GM21717 (cell line): ENCODE data around the gene SPATA20.

Experiments used
- ATAC-seq: cut with Tn5 transposase; IDR thresholded peaks from one replicate; pipeline ENCODE4 v1.9.1; 2021; ENCODE audit warnings: mild to moderate bottlenecking, moderate library complexity; ENCODE audit not compliant: unreplicated experiment

The SPATA20 gene

DNA sequence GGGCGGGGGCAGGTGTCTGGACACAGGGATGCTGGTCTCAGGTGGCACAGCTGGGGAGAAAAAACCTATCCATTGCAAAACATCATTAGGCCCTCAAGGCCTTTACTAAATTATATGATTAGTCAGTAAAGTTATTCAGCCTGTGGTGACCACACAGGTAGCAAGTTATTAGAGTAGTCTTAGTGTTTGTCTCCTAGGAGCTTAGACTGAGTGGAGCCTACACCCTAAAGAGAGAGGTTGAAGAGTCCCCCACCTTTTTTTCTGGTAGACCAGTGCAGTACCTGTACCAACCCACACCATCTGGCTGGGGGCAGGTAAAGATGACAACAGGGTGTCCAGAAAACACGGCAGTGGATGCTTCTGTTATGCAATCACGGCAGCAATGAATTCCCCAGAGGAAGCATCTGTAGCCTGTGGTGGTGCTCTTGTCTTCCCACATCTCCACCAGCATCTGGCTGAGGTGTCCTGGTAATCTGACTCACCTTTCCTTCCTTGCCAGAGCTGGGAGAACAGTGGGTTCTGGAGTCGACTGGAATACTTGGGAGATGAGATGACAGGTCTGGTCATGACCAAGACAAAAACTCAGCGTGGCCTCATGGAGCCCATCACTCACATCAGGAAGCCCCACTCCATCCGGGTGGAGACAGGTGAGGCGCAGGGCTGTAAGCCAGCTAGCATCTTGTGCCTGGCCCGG is 27.7 kb upstream of the SPATA20 start:
- ATAC-seq: no peak

DNA sequence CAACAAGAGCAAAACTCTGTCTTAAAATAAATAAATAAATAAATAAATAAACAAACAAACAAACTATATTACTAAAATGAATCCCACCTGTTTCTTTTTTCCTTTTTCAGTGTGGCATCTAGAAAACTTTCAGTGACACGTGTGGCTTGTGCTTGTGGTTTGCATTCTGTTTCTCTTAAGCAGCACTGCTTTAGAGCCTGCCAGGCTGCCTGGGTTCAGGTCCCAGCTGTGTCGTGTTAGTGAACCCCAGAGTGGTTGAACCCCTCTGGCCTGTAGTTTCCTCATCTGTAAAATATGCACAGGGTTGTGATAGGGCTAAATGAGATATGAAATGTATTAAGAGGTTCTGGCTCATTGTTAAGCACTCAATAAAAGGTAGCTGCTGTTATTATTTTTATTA is 26.5 kb upstream of the SPATA20 start:
- no peak for ATAC-seq

DNA sequence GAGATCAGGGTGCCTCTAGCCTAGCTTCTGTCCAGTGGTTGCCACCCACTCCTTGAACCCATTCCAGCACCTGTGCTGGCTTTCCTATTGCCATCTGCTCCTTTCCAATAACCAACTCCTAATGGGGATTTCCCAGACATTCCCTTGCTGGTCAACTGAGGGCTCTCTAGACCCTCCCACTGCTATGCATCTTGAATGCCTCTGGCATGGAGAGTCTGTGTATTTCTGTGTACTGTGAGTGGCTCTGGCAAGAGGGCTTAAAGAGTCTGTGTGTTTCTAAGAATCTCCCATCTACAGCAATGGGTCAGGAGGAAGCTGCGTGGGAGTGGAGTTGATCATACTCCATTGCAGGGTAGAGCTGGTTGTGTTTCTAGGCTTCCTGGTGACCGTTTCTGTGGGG is 25.5 kb upstream of the SPATA20 start:
- ATAC-seq: no peak

DNA sequence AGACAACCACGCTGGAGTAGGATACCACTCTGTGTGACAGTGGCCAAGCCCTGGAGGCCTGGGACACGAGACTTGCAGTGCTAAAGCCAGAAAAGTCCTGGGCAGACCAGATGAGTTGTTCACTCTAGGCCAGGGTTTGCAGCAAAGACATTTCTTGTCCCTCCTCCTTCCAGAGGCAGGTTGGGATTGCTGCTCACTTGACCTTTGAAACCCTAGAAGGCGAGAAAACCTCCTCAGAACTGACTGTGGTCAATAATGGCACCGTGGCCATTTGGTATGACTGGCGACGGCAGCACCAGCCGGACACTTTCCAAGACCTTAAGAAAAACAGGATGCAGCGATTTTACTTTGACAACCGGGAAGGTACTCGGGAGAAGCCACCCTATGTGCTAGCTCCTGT is 24.2 kb upstream of the SPATA20 start:
- no peak for ATAC-seq

DNA sequence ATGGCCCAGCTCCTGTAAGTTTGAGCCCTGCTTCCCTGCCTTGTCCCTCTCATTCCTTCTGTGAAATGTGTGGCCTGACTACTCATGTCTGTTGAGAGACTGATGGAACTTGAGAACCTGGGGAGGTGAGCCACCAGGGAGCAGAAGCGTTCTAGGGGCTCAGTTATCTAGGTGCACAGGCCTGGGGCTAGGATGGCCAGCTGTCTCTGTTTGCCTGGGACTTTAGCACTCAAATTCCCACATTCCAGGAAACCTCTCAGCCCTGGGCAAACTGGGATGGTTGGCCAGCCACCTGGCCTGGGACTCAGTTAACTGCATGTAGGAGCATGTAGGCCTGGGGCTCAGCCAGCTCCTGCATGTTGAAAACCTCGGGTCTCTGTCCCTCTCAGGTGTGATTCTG is 23.8 kb upstream of the SPATA20 start:
- ATAC-seq: no peak

DNA sequence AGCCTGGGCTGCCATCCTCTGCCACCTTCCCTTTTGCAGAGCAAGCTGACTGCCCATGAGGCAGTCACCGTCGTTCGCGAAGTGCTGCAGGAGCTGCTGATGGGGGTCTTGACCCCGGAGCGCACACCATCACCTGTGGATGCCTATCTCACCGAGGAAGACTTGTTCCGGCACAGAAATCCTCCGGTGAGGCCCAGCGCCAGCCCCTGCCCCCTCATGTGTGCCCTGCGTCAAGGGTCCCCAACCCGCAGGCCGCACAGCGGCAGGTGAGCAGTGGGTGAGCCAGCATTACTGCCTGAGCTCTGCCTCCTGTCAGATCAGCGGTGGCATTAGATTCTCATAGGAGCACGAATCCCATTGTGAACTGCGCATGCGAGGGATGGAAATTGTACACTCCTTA is 22.1 kb upstream of the SPATA20 start:
- no peak for ATAC-seq

DNA sequence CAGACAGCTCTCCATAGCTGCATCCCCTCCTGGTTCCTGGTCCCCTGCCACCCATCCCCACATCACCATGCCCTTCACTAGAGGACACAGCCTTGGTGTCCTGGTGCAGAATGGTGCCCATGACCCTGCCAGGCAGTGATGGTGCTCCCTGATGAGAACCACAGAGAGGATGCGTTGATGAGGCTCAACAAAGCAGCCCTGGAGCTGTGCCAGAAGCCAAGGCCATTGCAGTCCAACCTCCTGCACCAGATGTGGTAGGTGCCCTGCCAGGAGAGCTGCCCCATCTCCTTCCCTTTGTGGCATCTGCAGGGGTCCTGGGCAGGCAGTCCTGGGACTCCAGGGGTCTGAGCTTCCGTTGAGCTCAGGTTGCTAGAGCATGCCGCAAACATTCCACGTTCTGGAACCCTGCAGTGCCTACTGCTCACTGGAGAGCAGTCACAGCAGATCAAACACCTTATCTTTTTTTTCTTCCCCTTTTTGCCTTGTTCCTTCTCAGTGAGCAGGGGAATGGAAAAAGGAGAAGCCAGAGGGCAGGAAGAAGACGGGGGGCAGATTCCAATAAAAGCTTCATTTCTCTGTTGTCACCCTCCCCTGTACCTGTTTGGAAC is 19.7 kb upstream of the SPATA20 start:
- ATAC-seq: no peak

DNA sequence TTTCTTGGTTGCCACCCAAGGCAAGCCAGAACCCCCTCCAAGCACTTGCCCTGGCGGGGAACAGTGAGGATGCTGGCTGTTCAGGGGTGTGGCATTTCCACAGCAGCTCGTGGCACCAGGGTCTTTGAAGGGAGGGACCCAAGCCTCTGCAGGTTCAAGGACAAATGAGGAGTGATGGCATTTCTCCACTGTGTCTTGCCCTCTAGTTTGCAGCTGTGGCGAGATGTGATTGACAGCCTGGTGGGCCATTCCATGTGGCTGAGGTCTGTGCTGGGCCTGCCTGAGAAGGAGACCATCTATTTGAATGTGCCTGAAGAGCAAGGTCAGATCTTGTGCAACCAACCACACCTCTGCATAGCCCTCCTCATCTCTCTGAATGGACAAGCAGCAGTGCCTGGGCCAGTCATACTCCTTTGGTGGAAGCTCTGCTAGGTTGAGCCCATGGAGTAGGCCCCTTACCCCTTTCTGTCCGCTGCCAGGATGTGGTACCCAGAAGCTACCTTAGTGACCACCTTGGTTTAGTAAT is 19.0 kb upstream of the SPATA20 start:
- no peak for ATAC-seq

DNA sequence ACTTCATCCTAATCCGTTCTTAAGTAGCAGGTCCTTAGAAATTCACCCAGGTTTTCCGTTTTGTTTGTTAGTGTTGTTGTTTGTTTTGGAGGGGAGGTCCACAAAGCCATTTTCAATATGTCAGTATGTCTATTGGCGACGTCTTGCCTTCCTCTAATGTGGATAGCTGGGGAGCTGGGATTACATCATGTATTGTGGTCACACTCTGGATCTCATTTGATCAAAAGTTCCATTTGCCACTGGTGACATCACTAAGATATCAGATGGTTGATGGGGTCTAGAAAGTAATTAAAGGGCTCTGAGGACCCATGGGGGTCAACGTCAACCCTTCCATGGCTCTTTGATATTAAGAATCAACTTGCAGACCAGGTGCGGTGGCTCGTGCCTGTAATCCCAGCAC is 17.1 kb upstream of the SPATA20 start:
- no peak for ATAC-seq

DNA sequence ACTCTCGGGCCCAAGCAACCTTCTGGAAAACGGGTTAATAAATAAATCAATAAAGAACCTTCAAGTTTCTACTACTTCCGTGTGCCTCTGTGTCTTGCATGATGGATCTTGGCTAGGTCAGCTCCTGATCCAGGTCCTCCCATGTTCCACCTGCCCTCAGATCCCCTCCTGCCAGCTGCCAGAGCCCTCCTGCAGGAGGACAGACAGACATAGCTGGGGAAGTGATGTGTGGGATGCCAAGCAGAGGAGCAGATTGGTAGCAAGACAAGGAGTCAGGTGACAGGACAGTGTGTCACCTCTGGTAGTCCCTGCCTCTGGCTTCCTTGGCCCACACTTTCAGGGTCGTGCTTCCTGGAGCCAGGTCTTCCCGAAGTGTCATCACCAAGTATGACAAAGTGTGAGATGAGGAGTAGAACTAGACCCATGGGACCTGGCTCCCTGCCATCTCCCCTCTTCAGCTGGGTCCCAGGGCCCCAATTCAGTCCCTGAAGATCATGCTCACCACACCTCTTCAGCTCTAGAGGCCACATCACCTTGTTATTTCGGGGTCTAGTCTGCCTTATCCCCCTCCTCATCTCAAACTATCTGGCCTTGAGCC is 15.4 kb upstream of the SPATA20 start:
- no peak for ATAC-seq

DNA sequence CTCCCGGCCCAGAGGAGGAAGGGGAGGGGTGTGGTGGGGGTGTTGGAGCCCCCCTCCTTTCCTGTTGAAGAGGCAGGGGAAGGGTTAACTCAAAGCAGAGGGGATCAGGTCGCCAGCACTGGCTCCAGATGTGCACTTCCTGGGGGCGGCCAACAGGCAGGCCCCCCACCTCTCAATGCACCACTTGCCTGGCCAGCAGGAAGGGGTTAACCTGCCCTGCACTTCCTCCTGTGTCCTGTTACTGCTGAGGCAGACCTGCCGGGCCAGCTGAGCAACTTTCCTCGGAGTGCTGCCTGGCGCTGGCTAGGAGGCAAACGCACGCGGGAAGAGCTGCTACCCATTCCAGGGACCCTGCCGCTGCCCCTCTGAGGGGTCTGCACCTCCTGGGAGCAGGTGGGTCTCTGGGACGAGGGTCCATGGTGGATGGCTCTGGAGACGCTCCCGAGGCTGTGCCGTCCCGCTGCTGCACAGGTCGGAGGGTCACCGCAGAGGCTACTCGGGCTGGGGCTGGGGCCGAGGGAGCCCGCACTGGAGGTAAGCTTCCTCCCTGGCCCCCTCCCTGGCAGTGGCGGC is 14.4 kb upstream of the SPATA20 start, which contains the start of gene EPN3:
EPN3 (plus strand) TSS at position 284 of the 573 bp plus-strand sequence. CDS start 3,822 bp downstream, outside the sequence.
- no peak for ATAC-seq

DNA sequence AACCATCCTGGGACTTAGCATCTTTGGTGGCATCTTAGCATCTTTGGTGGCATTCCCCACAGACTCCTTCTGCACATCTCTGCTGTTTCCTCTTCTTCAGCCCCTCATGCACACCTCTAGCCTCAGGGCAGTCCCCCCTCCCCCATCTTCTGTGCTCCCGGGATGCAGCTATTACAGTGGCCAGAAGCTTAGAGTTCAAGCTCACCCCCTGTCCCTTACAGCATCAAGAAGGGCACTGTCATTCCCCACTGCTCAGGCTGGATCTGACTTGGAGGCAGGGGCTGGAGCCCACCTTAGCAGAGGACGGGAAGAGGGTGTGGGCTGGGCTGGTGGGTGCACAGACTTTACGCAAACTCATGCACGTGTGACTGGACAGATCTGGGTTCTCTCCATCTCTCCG is 13.8 kb upstream of the SPATA20 start:
- ATAC-seq: no peak

DNA sequence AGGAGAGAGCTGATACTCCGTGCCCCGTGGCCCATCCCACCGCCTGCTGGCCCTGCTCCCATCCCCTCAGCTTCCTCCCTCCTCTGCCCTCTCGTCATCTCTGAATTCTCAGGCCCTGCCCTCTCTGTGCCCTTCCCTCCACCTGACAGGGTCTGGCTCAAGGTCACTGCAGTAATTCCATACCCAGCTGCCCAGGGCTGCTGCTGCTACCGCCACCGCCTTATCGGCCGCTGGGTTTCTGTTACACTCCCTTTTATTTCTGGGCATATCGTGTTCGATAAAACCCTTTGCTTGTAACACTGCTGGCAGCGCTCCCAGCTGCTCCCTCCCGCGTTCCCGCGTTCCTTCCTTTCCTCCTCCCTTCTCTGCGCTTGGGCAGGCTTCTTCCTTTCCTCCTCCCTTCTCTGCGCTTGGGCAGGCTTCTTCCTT is 13.2 kb upstream of the SPATA20 start:
- no peak for ATAC-seq

DNA sequence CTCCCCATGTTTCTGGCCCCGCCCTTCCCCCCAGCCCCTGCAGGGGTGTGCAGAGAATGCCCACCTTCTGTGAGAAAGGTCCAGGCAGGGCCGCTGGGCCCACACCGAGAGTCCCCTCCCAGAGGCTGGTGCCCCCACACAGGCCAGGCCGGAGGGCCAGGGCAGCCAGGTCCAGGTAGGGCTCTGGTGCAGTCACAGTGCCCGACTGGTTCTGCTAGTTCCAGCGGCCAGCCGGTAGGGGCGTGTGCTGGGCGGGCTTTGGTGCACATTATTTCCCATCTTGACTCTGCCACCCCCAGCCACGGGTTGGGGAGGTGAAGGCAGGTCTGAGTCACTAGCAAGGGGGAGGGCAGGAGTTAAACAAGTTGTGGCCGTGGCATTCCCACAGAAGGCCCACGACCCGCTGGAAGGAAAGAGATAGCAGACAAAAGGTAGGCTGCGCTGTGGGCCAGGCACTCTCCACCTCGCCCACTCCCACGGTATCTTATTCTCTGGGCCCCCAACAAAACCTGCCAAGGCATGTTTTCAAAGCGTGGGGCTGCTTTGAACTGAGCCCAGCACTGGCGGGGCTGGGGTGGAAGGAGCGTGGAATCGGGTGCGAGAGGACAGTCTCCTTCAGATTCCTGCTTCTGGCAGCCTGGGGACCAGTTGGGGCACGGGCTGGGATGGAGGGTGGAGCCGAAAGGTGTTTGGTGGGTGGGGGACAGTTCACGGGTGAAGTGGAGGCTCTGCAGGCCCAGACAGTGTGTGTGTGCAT is 12.6 kb upstream of the SPATA20 start:
- no peak for ATAC-seq

DNA sequence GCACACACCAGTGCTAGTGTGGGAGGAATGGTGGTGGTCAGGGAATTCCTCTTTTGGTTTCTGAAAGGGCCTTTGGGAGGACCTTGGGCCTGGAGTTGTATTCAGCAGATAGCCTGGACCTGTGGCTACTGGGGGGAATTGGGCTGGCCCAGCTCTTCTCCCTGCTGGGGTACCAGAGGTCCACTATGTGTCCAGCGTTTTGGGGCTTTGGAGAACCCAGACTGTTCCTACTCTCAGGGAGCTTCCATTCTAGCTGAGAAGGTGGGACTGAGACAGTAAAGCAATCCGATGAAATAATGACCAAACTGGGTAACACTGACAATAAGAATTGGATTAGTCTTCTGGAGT is 12.0 kb upstream of the SPATA20 start:
- ATAC-seq: no peak

DNA sequence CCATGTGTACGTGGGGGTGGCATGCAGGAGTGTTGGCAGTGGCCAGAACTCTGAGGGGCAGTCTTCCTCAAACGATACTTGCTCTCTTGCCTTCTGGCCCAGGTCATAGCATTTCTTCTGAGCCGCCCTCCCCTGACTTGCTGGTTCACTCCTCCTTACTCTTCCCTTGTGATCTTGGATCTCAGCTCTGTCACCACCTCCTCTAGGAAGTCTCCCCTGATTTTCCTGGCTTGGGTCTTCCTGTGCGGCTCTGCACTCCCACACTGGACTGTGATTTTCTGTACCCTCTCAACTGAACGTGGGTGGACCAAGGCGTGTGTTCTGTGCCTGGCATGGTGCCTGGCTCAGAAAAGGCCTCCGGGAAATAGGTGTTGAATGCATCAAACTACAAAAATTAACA is 11.6 kb upstream of the SPATA20 start:
- ATAC-seq: no peak

DNA sequence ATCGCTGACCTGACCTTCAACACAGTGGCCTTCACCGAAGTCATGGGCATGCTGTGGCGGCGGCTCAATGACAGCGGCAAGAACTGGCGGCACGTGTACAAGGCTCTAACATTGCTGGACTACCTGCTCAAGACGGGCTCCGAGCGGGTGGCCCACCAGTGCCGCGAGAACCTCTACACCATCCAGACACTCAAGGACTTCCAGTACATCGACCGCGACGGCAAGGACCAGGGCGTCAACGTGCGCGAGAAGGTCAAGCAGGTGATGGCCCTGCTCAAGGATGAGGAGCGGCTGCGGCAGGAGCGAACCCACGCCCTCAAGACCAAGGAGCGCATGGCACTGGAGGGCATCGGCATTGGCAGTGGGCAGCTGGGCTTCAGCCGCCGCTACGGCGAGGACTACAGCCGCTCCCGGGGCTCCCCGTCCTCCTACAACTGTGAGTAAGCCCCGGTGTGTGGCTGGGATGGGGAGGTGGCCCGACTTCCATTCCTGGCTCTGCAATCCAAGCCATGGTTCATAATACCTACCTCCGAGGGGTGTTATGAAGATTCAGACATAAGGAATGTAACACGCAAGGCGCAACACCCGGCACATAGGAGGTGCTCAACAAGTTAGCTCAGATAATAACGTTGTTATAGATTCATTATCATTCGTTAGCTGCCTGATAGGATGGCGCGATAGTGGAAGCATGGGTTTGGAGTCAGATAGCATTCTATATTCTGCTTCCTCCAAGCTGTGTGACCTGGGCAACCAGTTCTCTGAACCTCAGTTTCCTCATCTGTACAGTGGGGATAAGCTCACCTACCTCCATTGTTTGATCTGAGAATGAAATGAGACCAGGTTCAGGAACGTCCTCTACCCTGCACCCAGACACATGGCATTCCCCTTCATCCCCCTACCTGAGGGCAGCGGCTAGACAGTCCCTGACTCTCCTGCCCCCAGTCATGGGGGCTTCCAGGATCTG is 10.0 kb upstream of the SPATA20 start:
- ATAC-seq: no peak

DNA sequence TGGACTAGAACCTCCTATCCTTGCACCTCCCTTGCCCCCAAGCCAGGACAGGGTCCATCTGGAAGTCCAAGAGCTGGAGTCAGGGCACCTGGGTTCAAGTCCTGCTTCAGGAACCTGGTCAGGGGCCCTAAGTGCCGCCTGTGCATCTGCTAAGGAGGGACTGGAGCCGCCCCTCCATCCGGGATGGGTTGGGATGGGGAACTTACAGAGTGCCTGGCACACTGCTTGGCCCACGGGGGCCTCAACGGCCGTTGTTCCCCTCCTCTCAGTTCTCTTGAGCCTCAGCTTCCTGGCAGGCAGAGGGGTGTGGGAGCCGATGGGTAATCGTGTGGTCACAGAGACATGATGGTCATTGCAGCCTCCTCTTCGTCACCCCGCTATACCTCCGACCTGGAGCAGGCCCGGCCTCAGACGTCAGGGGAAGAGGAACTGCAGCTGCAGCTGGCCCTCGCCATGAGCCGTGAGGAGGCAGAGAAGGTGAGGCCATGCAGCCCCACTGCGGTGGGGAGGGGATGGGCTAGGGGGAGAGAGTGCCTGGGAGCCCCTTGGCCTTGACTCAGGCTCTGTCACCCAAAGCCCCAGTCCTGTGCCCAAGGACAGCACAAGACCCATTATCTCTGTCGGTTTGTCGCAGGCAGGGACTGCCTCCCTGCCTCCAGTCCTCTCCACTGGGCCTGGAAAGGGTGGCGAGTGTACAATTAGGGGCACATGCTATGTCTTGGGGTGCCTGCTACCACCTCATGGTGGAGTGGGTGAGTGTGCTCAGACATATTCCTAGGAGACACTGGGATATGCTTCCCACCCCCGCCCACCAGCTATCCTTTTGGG is 9.0 kb upstream of the SPATA20 start:
- ATAC-seq: no peak
